ENCODE data around the gene L3HYPDH.
"Not testable (repeated sequence)": the region's sequence is repeated elsewhere in the genome, so short reads cannot be mapped to it uniquely, and the experiment has no call there.

The L3HYPDH gene

DNA sequence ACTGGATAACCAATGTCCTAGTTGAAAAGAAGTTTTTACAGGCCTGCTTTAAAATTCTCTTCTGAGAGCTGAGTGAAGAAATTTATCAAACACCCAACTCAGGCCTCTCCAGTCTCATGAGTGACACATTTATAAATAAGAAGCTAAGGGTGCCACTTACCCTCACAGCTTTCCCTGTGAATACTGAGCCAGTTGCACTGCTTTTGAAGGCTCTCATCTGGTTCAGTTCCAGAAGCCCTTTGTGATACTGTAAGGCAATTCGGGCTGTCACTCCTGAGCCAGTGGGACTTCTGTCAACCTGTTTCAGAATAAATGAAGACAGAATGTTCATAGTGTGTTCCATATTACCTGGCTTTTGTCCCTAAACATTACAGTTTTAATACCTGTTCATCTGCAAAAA, 8.5 kb downstream of the L3HYPDH start:
- DNase-seq, result no peak

DNA sequence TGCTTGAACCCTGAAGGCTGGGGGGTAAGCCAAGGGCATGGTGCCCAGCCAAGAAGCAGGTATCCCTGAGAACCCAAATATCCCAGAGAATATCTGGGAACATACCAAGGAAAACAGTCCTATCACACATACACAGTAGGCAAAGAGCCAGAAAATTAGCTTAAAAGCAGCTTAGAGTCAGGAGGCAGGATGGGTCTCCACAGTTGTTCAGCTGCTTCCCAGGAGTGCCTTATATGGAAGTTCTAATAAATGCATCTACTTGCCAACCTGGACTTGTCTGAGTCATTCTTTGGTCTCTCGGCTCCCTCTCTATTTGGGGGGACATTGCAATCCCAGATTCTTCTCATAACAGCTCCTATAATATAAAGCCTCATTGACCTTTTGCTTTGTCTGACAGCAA, 10.0 kb downstream of the L3HYPDH start:
- peak; percentile 29 for DNase-seq

DNA sequence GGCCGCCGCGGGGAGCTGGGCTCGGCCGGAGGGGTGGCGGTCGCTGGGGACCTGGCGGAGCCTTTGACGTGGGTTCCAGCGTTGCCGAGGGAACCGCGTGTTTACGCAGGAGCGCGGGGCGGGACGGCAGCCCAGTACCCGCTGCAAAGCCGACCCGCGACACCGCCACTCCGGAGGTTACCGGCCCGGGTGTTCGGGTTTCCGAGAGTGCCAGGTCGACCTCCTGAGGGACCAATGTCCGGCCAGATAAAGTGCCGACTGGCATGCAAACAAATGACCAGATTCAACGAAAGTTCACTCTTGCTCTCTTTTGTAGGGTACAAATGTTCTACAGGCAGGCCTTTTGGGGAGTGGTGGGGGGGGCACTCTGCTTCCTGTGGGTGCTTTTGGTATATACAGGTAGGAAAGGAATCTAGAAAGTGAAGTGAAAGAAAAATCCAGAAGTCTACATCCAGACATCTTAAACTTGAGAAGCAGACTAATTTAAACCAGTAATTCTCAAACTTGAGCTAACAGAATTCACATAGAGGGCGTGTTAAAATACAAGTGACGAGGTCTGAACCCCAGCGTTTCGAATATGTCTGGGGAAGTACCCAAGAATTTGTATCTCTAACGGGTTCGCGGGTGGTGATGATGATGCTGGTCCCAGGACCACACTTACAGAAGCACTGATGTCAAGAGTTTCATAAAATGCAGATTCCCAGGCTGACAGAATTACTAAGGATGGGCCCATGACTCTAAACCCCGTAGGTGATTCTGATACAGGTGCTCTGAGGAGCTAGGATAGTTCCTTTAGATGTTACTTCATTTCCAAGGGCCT, 18.7 kb downstream of the L3HYPDH start, which contains the start of gene GPR135:
TSS of gene GPR135 (minus strand) at position 65 of the 820 bp plus-strand sequence. CDS start 154 bp downstream, outside the sequence.
- no peak for DNase-seq

DNA sequence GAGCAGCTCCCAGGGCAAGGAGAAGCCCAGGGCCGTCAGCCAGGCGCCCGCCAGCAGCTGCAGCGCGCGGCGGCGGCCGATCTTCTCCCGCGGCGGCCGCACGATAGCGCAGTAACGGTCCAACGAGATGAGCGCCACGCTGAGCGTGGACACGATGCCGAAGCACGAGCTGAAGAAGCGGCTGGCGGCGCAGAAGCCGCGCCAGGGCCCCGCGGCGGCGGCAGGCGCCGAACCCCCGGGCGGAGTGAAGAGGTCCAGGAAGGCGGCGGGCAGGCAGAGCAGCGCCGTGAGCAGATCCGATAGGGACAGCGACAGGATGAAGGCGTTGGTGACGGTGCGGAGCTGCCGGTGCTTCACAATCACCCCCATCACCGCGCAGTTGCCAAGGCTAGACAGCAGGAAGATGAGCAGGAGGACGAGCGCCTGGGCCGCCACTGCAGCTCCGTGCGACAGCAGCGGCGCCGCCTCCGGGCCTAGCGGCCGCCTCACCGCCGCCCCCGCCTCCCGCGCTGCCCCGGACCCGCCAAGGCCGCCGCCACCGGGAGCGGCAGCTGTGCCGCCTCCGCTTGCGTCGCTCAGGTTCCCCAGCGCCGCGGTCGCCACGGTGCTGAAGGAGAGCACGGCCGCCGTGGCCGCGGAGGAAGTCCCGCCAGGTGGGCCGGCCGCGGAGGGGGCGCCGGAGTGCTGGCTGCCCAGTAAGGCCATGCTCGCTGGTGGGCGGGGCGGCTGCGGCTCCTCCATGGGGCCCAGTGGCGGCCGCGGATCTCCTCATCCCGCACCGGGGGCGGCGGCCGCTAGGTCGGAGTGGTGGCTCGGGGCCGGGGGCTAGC, 19.5 kb downstream of the L3HYPDH start:
- DNase-seq, result no peak

DNA sequence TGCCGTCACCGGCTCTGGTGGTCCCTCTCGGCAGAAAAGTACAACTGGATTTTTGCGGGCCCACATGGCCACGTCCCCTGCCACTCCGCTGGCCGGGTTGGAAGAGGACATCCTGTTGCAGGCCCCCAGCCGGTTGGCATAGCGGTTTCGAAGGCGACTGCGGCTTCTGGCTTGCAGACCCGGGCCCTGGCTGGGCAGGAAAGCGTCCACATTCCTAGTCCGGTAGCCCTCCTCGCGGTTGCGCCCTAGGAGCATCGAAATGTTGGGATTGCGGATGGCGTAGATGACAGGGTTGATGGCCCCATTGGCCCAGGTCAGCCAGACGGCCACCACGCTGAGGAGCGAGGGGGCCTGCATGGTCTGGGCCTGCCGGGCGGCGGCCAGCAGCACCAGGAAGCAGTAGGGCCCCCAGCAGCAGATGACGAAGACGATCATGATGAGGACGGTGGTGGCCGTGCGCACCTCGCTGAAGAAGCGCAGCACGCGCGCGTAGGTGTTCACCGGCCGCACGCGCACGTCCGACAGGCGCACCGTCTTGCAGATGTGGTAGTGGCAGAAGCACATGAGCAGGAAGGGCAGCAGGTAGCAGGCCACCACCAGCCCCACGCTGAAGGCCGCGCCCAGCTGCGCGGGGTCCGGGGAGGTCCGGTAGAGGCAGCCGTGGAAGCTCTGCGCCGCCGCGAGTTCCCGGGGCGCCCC, 20.3 kb downstream of the L3HYPDH start:
- DNase-seq, result no peak

DNA sequence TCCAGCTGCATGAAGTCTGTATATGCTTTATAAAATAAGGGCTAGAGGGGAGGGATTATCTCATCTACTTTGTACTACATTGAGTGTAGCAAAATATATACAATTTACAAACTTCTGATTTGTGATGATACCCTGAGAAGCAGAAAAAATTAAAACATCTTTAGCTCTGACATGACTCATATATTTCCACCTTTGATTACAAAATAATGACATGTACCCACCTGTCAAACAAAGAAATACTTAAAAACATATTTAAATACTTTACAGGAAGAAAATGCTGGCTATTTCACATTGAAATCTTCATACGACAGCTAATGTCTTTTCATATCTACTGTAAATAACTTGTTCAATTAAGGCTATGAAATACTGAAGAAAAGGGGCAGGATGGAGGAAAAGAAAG, 22.3 kb downstream of the L3HYPDH start:
- no peak for DNase-seq

DNA sequence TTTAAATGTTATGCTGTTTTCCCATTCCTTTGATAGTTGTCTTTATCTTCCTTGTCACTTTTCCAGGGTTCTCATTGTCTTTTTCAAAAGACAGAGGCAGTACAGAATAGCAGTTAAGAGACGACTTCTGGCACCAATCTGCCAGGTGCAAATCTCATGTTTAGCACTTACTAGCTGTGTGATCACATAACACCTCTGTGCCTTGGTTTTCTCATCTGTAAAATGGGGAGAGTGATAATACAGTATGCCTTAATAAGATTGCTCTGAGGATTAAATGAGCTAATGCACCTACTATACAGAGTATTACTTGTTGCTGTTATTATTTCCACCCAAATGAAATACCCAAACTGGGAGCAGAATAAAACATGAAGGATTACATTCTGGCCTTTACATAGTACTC, 23.8 kb downstream of the L3HYPDH start:
- no peak for DNase-seq

DNA sequence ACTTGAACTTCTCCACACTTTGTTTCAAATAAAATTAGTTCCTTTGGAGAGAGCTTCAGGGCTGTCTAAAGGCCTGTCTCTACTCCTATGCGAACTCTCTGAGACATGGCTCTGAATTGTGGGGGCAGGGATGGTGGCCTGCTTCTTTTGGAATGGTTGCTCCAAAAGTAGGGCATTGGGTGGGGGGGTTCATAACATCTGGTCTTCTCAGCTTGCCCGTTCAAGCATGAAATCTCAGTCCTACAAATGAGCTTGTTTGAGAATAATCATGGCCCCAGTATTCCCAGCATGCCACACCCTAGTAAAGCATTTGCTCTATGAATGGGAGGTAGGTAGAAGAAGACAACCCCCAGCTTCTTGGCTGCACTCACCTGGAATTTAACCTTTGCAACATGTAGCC, 25.7 kb downstream of the L3HYPDH start:
- DNase-seq, result no peak

DNA sequence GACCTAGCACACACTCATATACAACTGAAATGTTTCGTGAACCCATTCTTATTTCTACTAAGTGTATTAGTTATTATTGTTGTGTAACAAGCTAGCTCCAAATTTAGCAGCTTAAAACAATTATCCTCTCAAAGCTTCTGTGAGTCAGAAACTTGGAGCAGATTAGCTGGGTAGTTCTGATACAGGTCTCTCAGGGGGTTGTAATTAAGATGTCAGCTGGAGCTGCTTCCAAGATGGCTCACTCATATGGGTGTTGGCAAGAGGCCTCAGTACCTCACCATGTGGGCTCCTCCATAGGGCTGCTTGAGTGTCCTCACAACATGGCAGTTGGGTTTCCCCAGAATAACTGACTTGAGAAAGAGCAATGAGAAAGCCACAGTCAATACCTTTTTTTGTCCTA, 28.8 kb downstream of the L3HYPDH start:
- no peak for DNase-seq

DNA sequence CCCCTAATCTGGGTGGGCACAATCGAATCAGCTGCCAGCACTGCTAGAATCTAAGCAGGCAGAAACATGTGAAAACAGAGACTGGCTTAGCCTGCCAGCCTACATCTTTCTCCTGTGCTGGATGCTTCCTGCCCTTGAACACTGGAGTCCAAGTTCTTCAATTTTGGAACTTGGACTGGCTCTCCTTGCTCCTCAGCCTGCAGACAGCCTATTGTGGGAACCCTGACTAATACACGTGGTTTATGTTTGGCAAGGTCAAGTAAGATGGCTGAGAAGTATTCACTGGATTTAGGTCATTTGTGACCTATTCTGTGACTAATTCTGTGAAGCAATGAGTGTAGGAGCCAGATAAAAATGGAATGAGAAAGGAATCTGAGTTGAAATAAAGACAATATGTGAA, 30.1 kb downstream of the L3HYPDH start:
- no peak for DNase-seq

DNA sequence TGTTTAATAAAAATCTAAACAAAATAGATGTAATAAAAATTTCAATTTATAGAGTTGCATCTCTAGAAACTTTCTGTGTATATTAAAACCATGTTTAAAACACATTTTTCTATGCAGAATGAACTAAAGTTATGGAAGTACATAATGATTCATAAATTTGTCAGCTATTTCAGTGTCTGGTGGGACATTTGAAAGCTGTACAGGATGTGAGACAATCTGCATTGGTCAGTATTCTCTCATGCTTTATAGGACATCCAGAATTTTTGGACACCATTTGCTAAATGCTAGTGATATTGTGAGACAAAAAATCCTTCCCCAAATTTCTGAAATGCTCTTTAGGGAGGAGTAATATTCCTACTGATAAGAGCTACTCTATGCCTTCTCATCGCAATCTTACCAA, 32.4 kb downstream of the L3HYPDH start:
- DNase-seq, result no peak

DNA sequence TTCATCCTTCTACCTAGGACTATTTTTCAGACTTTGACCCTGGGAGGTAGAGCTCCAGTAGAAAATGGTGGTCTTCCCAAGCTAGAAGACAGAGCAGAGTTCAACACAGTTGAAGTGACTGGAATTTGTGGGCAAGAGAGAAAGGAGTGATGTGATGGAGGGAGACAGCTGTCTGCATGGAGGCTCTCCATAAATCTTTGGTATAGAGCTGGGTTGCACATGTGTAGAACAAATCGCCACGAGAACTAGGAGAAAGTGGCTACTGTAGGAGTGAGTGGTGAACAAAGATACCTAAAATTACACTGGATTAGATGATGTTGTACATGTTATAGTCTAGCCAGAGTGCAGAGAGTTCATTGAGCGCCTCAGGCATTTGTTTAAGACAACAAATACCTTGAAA, 33.5 kb downstream of the L3HYPDH start:
- no peak for DNase-seq

DNA sequence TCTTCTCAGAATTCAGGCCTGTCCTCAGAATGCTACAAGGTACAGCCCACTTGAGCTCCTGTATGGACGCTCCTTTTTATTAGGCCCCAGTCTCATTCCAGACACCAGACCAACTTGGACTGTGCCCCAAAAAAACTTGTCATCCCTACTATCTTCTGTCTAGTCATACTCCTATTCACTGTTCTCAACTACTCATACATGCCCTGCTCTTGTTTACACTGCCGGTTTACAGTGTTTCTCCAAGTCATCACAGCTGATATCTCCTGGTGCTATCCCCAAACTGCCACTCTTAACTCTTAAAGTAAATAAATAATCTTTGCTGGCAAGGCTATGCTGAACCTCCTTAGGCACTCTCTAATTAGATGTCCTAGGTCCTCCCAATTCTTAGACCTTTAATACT, 35.5 kb downstream of the L3HYPDH start:
- not testable (repeated sequence) for DNase-seq

DNA sequence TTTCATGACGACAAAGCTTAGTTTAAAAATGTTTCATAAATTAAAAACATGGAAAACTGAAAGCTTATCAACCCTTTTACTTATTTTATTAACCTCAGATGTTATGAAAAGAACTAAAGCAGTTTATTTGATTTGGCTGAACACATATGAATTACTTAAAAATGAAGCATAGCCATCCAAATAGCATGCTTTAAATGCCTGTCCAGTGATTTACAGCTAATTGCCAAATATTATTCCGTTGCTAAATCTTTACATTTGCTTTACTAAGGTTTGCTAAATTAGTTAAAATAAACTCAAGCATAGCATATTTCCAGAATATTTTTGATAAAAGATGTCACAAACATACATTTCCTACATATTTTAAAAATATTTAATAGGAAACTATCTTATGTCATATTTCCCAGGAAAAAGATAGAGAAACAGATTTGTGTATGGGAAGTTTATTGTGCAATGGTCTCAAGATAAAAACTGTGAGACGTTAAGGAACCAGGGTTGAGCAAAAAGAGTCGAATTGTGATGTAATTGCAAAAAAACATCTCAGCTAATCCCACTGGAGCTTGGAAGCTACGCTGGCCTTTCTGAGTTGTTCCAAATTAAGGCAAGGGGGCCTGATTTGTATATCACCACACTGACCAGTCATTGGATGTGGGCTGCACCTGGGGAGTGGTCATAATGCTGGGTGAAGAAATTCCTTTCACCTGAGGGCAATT, 44.8 kb downstream of the L3HYPDH start:
- DNase-seq, result no peak

DNA sequence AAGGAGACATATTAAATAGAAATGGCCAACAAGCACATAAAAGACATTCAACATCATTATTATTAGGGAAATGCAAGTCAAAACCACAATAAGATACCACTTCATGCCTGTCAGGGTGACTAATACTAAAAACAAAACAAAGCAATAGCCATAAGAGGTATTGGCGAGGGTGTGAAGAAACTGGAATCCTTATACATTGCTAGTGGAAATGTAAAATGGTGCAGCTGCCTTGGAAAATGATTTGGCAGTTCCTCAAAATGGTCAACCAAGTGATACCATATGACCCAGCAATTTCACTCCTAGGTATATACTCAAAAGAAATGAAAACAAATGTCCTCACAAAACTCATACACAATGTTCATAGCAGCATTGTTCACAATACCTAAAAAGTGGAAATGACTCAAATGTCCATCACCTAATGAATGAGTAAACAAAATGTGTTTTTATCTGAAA, 46.0 kb downstream of the L3HYPDH start:
- no peak for DNase-seq

DNA sequence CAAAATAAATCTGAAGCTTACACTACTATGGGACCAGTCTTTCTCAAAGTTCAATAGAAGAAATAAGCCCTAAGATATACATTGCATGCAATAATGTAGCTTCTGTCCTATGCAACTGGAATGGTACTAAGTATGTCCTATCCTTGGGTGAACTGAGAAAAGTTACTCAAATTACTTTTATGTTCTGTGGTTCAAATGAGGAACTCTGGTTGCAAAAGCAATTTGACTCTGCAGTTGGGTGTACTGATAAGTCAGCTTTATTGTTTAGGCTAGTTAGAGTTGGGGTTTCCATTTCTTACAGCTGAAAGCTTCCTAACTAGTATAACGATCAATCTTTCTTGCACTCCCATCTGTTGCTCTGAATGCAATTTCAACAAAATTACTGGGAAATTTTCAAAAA, 48.2 kb downstream of the L3HYPDH start:
- no peak for DNase-seq

DNA sequence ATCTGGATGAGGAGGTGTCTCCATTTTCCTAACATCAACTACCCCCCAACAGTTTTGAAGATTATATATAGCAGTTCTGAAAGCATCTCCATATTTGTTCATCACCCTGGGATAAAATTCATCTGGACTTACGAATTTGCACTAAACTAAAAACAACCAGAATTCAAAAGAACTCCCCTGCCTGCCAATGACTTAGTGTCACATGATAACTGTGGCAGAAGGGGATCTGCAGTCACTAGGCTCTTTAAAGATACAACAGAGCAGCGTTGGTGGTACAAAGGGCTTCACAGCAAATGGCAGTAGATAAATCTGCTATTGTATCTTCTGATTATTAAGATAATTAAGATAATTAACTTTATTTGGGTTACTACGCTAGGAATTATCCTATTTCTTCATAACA, 49.1 kb downstream of the L3HYPDH start:
- DNase-seq, result no peak

DNA sequence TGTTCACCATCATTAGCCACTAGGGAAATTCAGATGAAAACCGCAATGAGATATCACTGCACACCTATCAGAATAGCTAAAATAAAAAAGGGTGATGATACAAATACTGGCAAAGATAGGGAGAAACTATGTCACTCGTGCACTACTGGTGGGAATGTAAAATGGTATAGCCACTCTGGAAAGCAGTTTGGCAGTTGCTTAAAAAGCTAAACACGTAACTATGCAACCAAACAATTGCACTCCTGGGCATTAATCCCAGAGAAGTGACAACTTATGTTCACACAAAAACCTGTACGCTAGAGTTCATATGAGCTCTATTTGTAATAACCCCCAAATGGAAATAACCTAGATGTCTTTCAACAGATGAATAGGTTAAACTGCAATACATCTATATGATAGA, 54.4 kb downstream of the L3HYPDH start:
- DNase-seq, result no peak

DNA sequence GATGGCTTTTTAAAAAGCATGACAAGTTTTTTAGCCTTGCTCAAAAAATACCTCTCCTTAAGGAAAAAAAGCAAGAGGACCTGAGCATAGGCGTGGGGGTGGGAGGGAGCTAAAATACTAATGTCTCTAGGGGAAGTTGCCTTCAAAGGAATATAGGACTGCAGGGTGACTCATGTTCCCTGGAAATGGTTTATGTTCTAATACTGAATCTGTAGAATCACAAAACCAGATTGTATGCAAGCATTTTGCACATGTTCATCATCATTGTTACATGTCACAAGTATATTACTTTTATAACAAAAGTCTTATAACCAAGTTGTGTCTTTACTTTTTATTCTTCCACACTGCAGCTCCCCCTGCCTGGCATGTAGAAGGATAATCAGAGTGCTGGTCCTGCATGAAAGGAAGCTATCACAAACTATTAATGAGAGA, 55.6 kb downstream of the L3HYPDH start:
- DNase-seq, result no peak

DNA sequence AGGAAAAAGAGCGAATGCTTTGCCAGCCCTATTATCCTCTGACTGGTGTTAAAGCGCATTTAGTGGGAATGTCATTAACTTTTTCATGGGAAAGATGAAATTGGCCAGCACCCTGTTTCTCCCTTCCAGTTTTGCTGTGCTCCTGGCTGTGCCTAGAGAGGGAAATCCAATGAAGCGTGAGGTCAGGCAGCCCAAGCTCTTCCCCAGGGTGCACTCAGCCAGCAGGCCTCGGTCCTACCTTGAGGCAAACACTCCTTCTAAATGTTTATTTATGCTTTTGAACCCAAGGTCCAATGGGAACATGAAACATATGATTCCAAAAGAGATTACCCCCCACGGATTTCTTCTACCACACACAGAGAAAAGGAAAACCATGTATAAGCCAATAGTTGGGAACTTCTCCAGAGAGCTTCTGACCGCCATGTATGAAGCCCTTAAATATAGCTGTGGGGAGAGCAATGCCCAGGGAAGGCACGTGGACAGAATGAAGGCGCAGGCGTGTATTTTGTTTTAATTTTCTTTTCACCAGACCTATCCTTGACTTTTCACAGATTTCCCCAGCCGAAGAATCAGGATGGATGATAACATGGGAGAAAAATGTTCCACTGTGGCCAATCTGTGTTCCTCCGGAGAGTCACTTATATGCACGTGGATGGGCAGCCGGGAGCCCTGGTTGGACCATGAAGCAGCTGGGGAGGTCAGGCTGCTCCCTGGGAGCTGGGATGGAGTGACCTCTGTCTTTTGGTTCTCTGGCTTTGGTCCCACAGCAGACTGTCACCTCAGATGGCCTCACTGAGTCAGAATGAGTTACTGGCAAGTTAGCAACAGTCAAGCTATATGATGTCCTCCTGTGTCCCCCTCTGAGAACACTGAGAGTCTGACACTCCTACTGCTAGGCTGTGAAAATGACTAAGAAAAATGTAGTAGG, 56.3 kb downstream of the L3HYPDH start:
- no peak for DNase-seq

DNA sequence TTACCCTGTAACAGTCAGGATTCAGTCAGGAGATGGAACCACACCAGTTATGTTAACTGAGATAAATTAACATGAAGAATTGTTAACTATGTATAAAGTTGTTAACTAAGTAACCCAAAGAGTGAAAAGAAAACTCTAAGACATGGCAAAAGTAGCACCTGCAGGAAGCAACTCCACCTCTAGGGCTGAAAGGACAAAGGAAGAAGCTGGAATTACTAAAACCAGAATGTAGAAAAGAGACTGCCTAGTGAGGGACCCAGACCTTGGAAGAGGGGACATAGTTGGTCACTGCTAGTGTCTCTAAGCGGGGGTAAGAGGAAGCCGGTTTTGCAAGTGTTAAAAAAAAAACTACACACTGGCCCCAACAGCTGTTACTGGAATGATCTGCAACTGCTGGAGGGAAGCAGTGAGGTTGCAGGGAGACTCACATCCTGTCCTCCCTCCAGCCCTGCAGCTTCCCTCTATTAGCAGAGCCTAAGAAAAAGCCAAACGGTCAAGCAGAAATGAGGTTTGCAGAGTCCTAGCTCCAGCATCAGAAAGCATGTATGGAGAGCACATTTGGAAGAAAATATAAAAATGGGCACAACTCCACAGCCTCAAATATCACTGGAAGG, 58.8 kb downstream of the L3HYPDH start:
- DNase-seq, result no peak

Measured in NCI-H446 treated with DMSO at 0.1 percent for 48 hours (cell line).